HepG2 (cell line): ENCODE results near the gene EGR4. TPM values are rescaled to one million over a fixed set of nuclear protein-coding genes. Genes with fewer than 3 reads are reported as not detected.
A peak's percentile ranks its signal among the peaks of the same experiment; 100 is the strongest.

Experiments used
- ATAC-seq: fragments of 200-7000 bp; cut with Tn5 transposase; 3 replicates; pipeline ENCODE4 v1.9.1; 2020; ENCODE audit warnings: mild to moderate bottlenecking, moderate library complexity
- BruUV-seq: library from RNA; stranded (reverse); fragments of 400-500 nt; replicated peaks from 2 replicates; lab custom pipeline; 2021; lab: Mats Ljungman, UMichigan
- CTCF ChIA-PET: fragments of 300-600 bp; formaldehyde crosslinking; extraction: SDS; loops from one replicate; lab custom pipeline; 2021; ENCODE audit warnings: low total read pairs, inconsistent platforms, low intra/inter-chr PET ratio; lab: Yijun Ruan, JAX
- POLR2A ChIA-PET: fragments of 350-600 bp; sonication (Branson Sonifier 250); formaldehyde crosslinking; loops from one replicate; lab custom pipeline; 2020; ENCODE audit warnings: antibody characterized with exemption, inconsistent platforms; lab: Yijun Ruan, JAX
- DNase-seq: peaks from one replicate; pipeline ENCODE4 v3.0.0-alpha.2; 2015; ENCODE audit warnings: low spot score
- FAIRE-seq: peaks from 3 replicates; lab custom pipeline; 2011; peaks lifted over from hg19 to GRCh38; lab: Jason Lieb, UNC
- H2AFZ ChIP-seq: one replicate; pipeline ENCODE4 v1.6.1; 2011; ENCODE audit warnings: low read length, inconsistent platforms
- H3K27ac ChIP-seq: fragments of 300-600 bp; 3 replicates; pipeline ENCODE4 v1.8.0; 2011; ENCODE audit warnings: mixed run types, mild to moderate bottlenecking, mixed read lengths, low read length, inconsistent platforms; ENCODE audit not compliant: insufficient read depth; ENCODE audit errors: extremely low read length
- H3K27me3 ChIP-seq, 2 experiments: fragments of 200-600 bp in 1 of 2; 2 replicates in 1 of 2; 3 replicates in 1 of 2; pipeline versions ENCODE4 v1.6.0 to v1.8.0; 2011; ENCODE audit warnings: low read length in 2 of 2, mild to moderate bottlenecking in 2 of 2, moderate library complexity in 2 of 2, inconsistent platforms in 1 of 2; ENCODE audit not compliant: insufficient read depth in 2 of 2, control insufficient read depth in 1 of 2
- H3K36me3 ChIP-seq, 2 experiments: fragments of 200-600 bp in 1 of 2; replicated peaks in 1 of 2; 2 replicates in 1 of 2; 3 replicates in 1 of 2; pipeline versions ENCODE4 v1.5.1 to v1.8.0; 2011; ENCODE audit warnings: low read length in 2 of 2, inconsistent platforms in 1 of 2; ENCODE audit not compliant: insufficient read depth in 2 of 2, control insufficient read depth in 1 of 2
- H3K4me1 ChIP-seq: 2 replicates; pipeline ENCODE4 v1.5.1; 2012; ENCODE audit warnings: low read length, inconsistent platforms; ENCODE audit not compliant: insufficient read depth
- H3K4me2 ChIP-seq: 2 replicates; pipeline ENCODE4 v1.6.0; 2011; ENCODE audit warnings: low read depth, low read length, inconsistent platforms
- H3K4me3 ChIP-seq, 3 experiments: fragments of 200-600 bp in 1 of 3; sonication (generic), shearing (Covaris generic) in 1 of 3; replicated peaks in 1 of 3; 2 replicates each; pipeline ENCODE4 v1.5.1; 2011 to 2016; ENCODE audit warnings: low read length in 3 of 3, inconsistent platforms in 2 of 3, low read depth in 2 of 3, mild to moderate bottlenecking in 2 of 3, control low read depth in 1 of 3, mixed read lengths in 1 of 3; ENCODE audit not compliant: insufficient read depth in 1 of 3
- H3K79me2 ChIP-seq: one replicate; pipeline ENCODE4 v1.6.1; 2011; ENCODE audit warnings: low read length, inconsistent platforms; ENCODE audit not compliant: insufficient read depth
- H3K9ac ChIP-seq: 2 replicates; pipeline ENCODE4 v1.6.0; 2011; ENCODE audit warnings: mild to moderate bottlenecking, low read depth, low read length, inconsistent platforms; ENCODE audit not compliant: insufficient read depth
- H3K9me3 ChIP-seq: 2 replicates; pipeline ENCODE4 v1.5.1; 2012; ENCODE audit warnings: mild to moderate bottlenecking, low read length
- H4K20me1 ChIP-seq: 2 replicates; pipeline ENCODE4 v1.6.0; 2011; ENCODE audit warnings: inconsistent platforms, mild to moderate bottlenecking, low read length, moderate library complexity; ENCODE audit not compliant: insufficient read depth
- AGO2 ChIP-seq: fragments of 200-400 bp; formaldehyde crosslinking; optimal IDR thresholded peaks from 2 replicates; pipeline ENCODE3; 2017; ENCODE audit warnings: mild to moderate bottlenecking, low read depth, low read length, moderate library complexity
- FOXO4 ChIP-seq: sonication (generic); formaldehyde crosslinking; conservative IDR thresholded peaks from 2 replicates; pipeline ENCODE4 v1.8.1; 2023; ENCODE audit warnings: missing genetic modification reagents
- HNRNPLL ChIP-seq: fragments of 200-400 bp; formaldehyde crosslinking; IDR thresholded peaks from 2 replicates; pipeline ENCODE4 v1.6.1; 2017; ENCODE audit warnings: mild to moderate bottlenecking, low read depth, low read length; ENCODE audit not compliant: poor library complexity, severe bottlenecking
- IKZF4 ChIP-seq: sonication (generic); formaldehyde crosslinking; IDR thresholded peaks from 2 replicates; pipeline ENCODE4 v1.5.1; 2020; ENCODE audit warnings: borderline replicate concordance, mild to moderate bottlenecking, low read depth, missing genetic modification reagents; ENCODE audit errors: not compliant biosample characterization
- MTA3 ChIP-seq: sonication (generic); formaldehyde crosslinking; IDR thresholded peaks from 2 replicates; pipeline ENCODE4 v1.4.0; 2020; ENCODE audit warnings: missing genetic modification reagents
- NCOA5 ChIP-seq: sonication (generic); formaldehyde crosslinking; IDR thresholded peaks from 2 replicates; pipeline ENCODE4 v1.4.0; 2020; ENCODE audit warnings: missing genetic modification reagents
- RBM22 ChIP-seq: fragments of 200-400 bp; formaldehyde crosslinking; optimal IDR thresholded peaks from 2 replicates; pipeline ENCODE3; 2017; ENCODE audit warnings: mild to moderate bottlenecking, low read length, moderate library complexity
- SIX4 ChIP-seq: sonication (generic); formaldehyde crosslinking; IDR thresholded peaks from 2 replicates; pipeline ENCODE4 v1.4.0; 2020; ENCODE audit warnings: missing genetic modification reagents
- TAF15 ChIP-seq: fragments of 200-400 bp; formaldehyde crosslinking; IDR thresholded peaks from one replicate; pipeline ENCODE4 v1.6.1; 2018; ENCODE audit warnings: mild to moderate bottlenecking, low read depth, low read length; ENCODE audit not compliant: poor library complexity, severe bottlenecking
- ZNF501 ChIP-seq: sonication (generic); formaldehyde crosslinking; IDR thresholded peaks from 2 replicates; pipeline ENCODE4 v1.5.1; 2020; ENCODE audit warnings: mild to moderate bottlenecking, moderate library complexity, missing genetic modification reagents
- ZNF891 ChIP-seq: sonication (generic); formaldehyde crosslinking; IDR thresholded peaks from 2 replicates; pipeline ENCODE4 v1.5.0; 2020; ENCODE audit warnings: mild to moderate bottlenecking, missing genetic modification reagents
- WGBS: methylation state at CpG from one replicate; pipeline ENCODE4 v1.1.6; 2017; ENCODE audit warnings: low lambda C conversion rate; 5-methylcytosine and 5-hydroxymethylcytosine counted together
- in situ Hi-C: cut with HindIII; loops from 2 replicates; pipeline ENCODE4 v1.10.0; 2017; ENCODE audit warnings: low pct_unique_long_range_greater_than_20kb; ENCODE audit not compliant: extremely low pct_ligation_motif_present
- intact Hi-C: fragments of 100-400 bp; cut with micrococcal nuclease; formaldehyde crosslinking; loops from one replicate; pipeline ENCODE4 v1.10.0; 2022; ENCODE audit not compliant: unreplicated experiment
- polyA plus RNA-seq, 8 experiments: library from polyadenylated mRNA; depleted of rRNA in 3 of 8; stranded (reverse) in 7 of 8; unstranded in 1 of 8; fragments of >200 nt; fragmentation: Illumina TruSeq in 4 of 8; extraction: Trizol in 4 of 8; gene quantifications; 2 replicates each; pipeline versions ENCODE4 v1.2.1 to v1.2.3, GENCODE V29; 2011 to 2016; ENCODE audit warnings: low read depth in 4 of 8, missing spikeins in 1 of 8, mixed read lengths in 1 of 8; ENCODE audit not compliant: insufficient read depth in 1 of 8
- total RNA-seq, 5 experiments: library from RNA; depleted of rRNA; stranded (reverse); fragments of >200 nt; fragmentation: Illumina TruSeq; extraction: Trizol; gene quantifications; 2 replicates each; pipeline ENCODE4 v1.2.3, GENCODE V29; 2016; ENCODE audit warnings: low read depth in 1 of 5
- TF ChIP-seq, protein P1 (sequence below): sonication (generic); formaldehyde crosslinking; IDR thresholded peaks from 2 replicates; pipeline ENCODE4 v1.4.0; 2020; ENCODE audit warnings: missing genetic modification reagents

Gene EGR4
- total and polyA plus RNA-seq, 2 of the 13 experiments (the other 11 are each of a cell fraction or from before 2014, with no cell fraction given): not detected

DNA sequence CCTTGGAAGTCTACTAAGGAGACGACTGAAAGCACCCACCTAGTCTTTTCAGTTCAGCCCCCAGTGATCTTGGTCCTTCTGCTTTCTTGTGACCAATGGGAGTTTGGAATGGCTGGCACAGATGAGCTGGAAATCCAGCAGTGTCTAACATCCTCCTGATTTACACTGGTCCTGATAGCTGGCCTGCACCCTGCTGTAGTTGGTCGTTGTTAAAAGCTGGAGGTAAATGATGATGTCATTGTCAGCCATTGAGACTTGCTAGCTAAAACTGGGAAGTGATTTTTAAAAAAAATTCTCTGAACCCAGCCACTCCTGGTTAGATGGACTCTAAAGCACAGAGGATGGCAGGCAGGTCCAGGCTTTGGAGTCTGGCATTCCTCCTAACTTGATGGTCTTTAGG, 39.9 kb downstream of the EGR4 start (continued):
- peak; percentile 63 for TF ChIP-seq RBM22
- TF ChIP-seq, protein P1, sequence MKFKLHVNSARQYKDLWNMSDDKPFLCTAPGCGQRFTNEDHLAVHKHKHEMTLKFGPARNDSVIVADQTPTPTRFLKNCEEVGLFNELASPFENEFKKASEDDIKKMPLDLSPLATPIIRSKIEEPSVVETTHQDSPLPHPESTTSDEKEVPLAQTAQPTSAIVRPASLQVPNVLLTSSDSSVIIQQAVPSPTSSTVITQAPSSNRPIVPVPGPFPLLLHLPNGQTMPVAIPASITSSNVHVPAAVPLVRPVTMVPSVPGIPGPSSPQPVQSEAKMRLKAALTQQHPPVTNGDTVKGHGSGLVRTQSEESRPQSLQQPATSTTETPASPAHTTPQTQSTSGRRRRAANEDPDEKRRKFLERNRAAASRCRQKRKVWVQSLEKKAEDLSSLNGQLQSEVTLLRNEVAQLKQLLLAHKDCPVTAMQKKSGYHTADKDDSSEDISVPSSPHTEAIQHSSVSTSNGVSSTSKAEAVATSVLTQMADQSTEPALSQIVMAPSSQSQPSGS (CRISPR knock-in tag): no peak
- TF ChIP-seq IKZF4 (CRISPR knock-in tag): no peak

DNA sequence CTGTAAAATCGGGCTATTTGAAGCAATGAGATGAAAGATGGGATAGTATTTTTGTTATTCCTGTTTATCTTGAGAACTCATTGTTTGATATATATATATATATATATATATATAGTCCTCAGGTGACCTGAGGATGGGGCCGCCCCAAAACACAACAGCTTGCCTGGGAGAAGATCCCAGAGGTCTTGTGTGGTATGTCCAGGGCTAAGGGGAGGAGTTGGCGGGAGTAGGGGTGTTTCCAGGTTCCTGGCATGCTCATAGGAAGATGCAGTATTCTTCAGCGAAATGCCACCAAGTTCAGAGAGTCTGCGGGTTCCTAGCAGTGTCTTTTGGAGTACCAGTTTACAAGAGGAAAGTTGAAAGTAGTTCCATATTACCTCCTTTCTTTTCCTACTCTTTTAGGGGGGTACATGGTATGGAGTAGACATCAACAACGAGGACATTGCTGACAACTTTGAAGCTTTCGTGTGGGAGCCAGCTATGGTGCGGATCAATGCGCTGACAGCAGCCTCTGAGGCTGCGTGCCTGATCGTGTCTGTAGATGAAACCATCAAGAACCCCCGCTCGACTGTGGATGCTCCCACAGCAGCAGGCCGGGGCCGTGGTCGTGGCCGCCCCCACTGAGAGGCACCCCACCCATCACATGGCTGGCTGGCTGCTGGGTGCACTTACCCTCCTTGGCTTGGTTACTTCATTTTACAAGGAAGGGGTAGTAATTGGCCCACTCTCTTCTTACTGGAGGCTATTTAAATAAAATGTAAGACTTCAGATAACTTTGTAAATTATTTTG, 40.9 kb downstream of the EGR4 start:
- ATAC-seq: no peak
- in situ Hi-C loops: no loop called here
- Histone ChIP-seq H3K27me3 (no peaks in the 10 kb centered on the region), H3K9ac (no peak overlapping the region), H2AFZ (no peak overlapping the region), H3K4me1 (peaks cover 30% of the 10 kb centered on the region), H3K9me3 (no peaks in the 10 kb centered on the region), H3K79me2 (no peaks in the 10 kb centered on the region), H3K4me2 (no peak overlapping the region), H3K27ac (no peak overlapping the region), H3K36me3 (peaks cover 42 to 65% of the 10 kb centered on the region in 2 experiments), H4K20me1 (peaks cover 6% of the 10 kb centered on the region; the same call in 1 of the 2 replicates), H3K4me3 (no peak overlapping the region)
- intact Hi-C loops: no loop called here
- no TSS peak for BruUV-seq
- 98% methylated on average over 17 of the region's 17 CpGs for WGBS
- FAIRE-seq: no peak
- TF ChIP-seq SIX4: no peak
- 0 out of 2 replicates have a peak, but pooled peaks have one; percentile 48 for TF ChIP-seq FOXO4
- TF ChIP-seq MTA3 (CRISPR knock-in tag): no peak
- no peak for TF ChIP-seq ZNF501
- no peak for TF ChIP-seq TAF15
- 0 out of 2 replicates have a peak, but pooled peaks have one; percentile 25 for TF ChIP-seq ZNF891 (CRISPR knock-in tag)
- TF ChIP-seq HNRNPLL: no peak
- no peak for TF ChIP-seq NCOA5
- peak; percentile 64 for TF ChIP-seq AGO2
- ChIA-PET CTCF (no interaction called here), POLR2A (interaction anchor here (1.8 kb wide), 1 partner anchor 17 kb away, joined by 7 read pairs; no protein-coding TSS in a partner anchor)
- no peak for DNase-seq
